Progenitor cell of endocrine pancreas (in vitro differentiated cells): ENCODE measurements around the gene RPS3A. TPM values are rescaled to one million over a fixed set of nuclear protein-coding genes. Genes with fewer than 3 reads are reported as not detected.

Source experiments
- DNase-seq: peaks from one replicate; pipeline ENCODE4 v3.0.0; 2021; ENCODE audit warnings: low spot score; ENCODE audit not compliant: unreplicated experiment
- H3K27ac Mint-ChIP-seq: 2 replicates; pipeline ENCODE4 v1.8.0; 2021; ENCODE audit warnings: mild to moderate bottlenecking, moderate library complexity, mixed read lengths
- H3K27me3 Mint-ChIP-seq: 2 replicates; pipeline ENCODE4 v1.8.0; 2021; ENCODE audit warnings: mixed read lengths
- H3K36me3 Mint-ChIP-seq: 2 replicates; pipeline ENCODE4 v1.8.0; 2022; ENCODE audit warnings: mixed read lengths; ENCODE audit not compliant: insufficient read depth
- H3K4me1 Mint-ChIP-seq: 2 replicates; pipeline ENCODE4 v1.8.0; 2021; ENCODE audit warnings: low read depth, mixed read lengths
- H3K4me3 Mint-ChIP-seq: 2 replicates; pipeline ENCODE4 v1.8.0; 2021; ENCODE audit warnings: low read depth, mild to moderate bottlenecking, moderate library complexity, mixed read lengths
- H3K9me3 Mint-ChIP-seq: 2 replicates; pipeline ENCODE4 v1.8.0; 2021; ENCODE audit warnings: low read depth, mixed read lengths
- CTCF ChIP-seq: fragments of 200-600 bp; sonication (generic); IDR thresholded peaks from one replicate; pipeline ENCODE4 v1.5.0; 2021; ENCODE audit warnings: antibody characterized with exemption, mild to moderate bottlenecking; ENCODE audit not compliant: unreplicated experiment
- total RNA-seq: library from RNA; stranded (reverse); gene quantifications from 2 replicates; pipeline ENCODE4 v1.2.1, GENCODE V29; 2021

RPS3A gene
- total RNA-seq, 1 donor from 2014 or later = 2,102 TPM

- Mint-ChIP-seq H3K9me3 (no peaks in the 10 kb centered on the region), H3K4me1 (no peaks in the 10 kb centered on the region), H3K36me3 (peaks cover 15% of the 10 kb centered on the region), H3K27ac (no peak overlapping the region), H3K27me3 (no peaks in the 10 kb centered on the region), H3K4me3 (no peak overlapping the region)
- TF ChIP-seq CTCF = no peak
- no peak for DNase-seq
Measured at GRCh38 chr4:151110236-151110635, 10.8 kb downstream of the RPS3A start.

- Mint-ChIP-seq H3K9me3 (no peaks in the 10 kb centered on the region), H3K27me3 (no peaks in the 10 kb centered on the region), H3K27ac (peak overlapping the region; percentile 6), H3K36me3 (peaks cover 5% of the 10 kb centered on the region), H3K4me1 (no peaks in the 10 kb centered on the region), H3K4me3 (no peak overlapping the region)
- TF ChIP-seq CTCF = no peak
- DNase-seq = no peak
Measured at GRCh38 chr4:151114338-151114737, 14.9 kb downstream of the RPS3A start.

GRCh38 chr4:151114986-151115385, 15.6 kb downstream of the RPS3A start:
- Mint-ChIP-seq H3K27me3 (no peaks in the 10 kb centered on the region), H3K36me3 (peaks cover 8% of the 10 kb centered on the region), H3K27ac (no peak overlapping the region), H3K4me3 (no peak overlapping the region), H3K4me1 (no peaks in the 10 kb centered on the region), H3K9me3 (no peaks in the 10 kb centered on the region)
- DNase-seq = no peak
- TF ChIP-seq CTCF = no peak

GRCh38 chr4:151117371-151117962, 18.0 kb downstream of the RPS3A start:
- TF ChIP-seq CTCF = peak; percentile 85
- H3K36me3 Mint-ChIP-seq = peaks cover 13% of the 10 kb centered on the region
- no peaks in the 10 kb centered on the region for H3K9me3 Mint-ChIP-seq
- H3K4me3 Mint-ChIP-seq = no peak overlapping the region
- H3K27ac Mint-ChIP-seq = peak overlapping the region; percentile 47
- no peaks in the 10 kb centered on the region for H3K4me1 Mint-ChIP-seq
- peak; percentile 40 for DNase-seq
- no peaks in the 10 kb centered on the region for H3K27me3 Mint-ChIP-seq

GRCh38 chr4:151129796-151130195, 30.4 kb downstream of the RPS3A start:
- DNase-seq = no peak
- no peak overlapping the region for H3K27ac Mint-ChIP-seq
- no peak for TF ChIP-seq CTCF
- H3K4me1 Mint-ChIP-seq = no peaks in the 10 kb centered on the region
- H3K4me3 Mint-ChIP-seq = no peak overlapping the region
- no peaks in the 10 kb centered on the region for H3K27me3 Mint-ChIP-seq
- no peaks in the 10 kb centered on the region for H3K9me3 Mint-ChIP-seq
- H3K36me3 Mint-ChIP-seq = peaks cover 19% of the 10 kb centered on the region
